Neuronal stem cell (in vitro differentiated cells): ENCODE measurements around the gene ELOVL1. TPM values are rescaled to one million over a fixed set of nuclear protein-coding genes. Genes with fewer than 3 reads are reported as not detected.
"Not testable (repeated sequence)": the region's sequence is repeated elsewhere in the genome, so short reads cannot be mapped to it uniquely, and the experiment has no call there.

Experiments
- DNase-seq: peaks from one replicate; pipeline ENCODE4 v3.0.0-alpha.2; 2013; ENCODE audit warnings: low spot score
- H2AFZ ChIP-seq: one replicate; pipeline ENCODE4 v1.6.1; 2013; ENCODE audit warnings: mild to moderate bottlenecking, low read length, inconsistent platforms
- H2AK5ac ChIP-seq: 2 replicates; pipeline ENCODE4 v1.6.1; 2013; ENCODE audit warnings: low read depth, mild to moderate bottlenecking, inconsistent platforms, low read length, moderate library complexity, mixed read lengths
- H2BK120ac ChIP-seq: 2 replicates; pipeline ENCODE4 v1.6.1; 2013; ENCODE audit warnings: low read depth, mild to moderate bottlenecking, inconsistent platforms, low read length, moderate library complexity, mixed read lengths
- H2BK12ac ChIP-seq: one replicate; pipeline ENCODE4 v1.6.1; 2013; ENCODE audit warnings: low read length, inconsistent platforms
- H2BK15ac ChIP-seq: 2 replicates; pipeline ENCODE4 v1.6.1; 2013; ENCODE audit warnings: mild to moderate bottlenecking, low read length, inconsistent platforms, mixed read lengths
- H2BK5ac ChIP-seq: one replicate; pipeline ENCODE4 v1.6.1; 2013; ENCODE audit warnings: inconsistent platforms, mild to moderate bottlenecking, low read length, moderate library complexity
- H3K14ac ChIP-seq: one replicate; pipeline ENCODE4 v1.6.1; 2013; ENCODE audit warnings: low read length, inconsistent platforms
- H3K18ac ChIP-seq: 2 replicates; pipeline ENCODE4 v1.6.1; 2013; ENCODE audit warnings: low read length, inconsistent platforms
- H3K23ac ChIP-seq: 2 replicates; pipeline ENCODE4 v1.6.1; 2013; ENCODE audit warnings: low read depth, mild to moderate bottlenecking, mixed read lengths, low read length, inconsistent platforms; ENCODE audit not compliant: poor library complexity
- H3K27ac ChIP-seq: replicated peaks from 3 replicates; pipeline ENCODE4 v1.5.1; 2013; ENCODE audit warnings: low read length, inconsistent platforms
- H3K27me3 ChIP-seq, 3 experiments: 2 replicates each; pipeline ENCODE4 v1.6.1; 2013; ENCODE audit warnings: low read length in 3 of 3, mild to moderate bottlenecking in 2 of 3, inconsistent platforms in 1 of 3, low read depth in 1 of 3, mixed read lengths in 1 of 3, moderate library complexity in 1 of 3; ENCODE audit not compliant: control insufficient read depth in 3 of 3, insufficient read depth in 3 of 3
- H3K36me3 ChIP-seq, 2 donors: replicated peaks in 1 of 2; 2 replicates each; pipeline ENCODE4 v1.6.1; 2013; ENCODE audit warnings: low read length in 2 of 2; ENCODE audit not compliant: control insufficient read depth in 2 of 2, insufficient read depth in 2 of 2
- H3K4ac ChIP-seq: 2 replicates; pipeline ENCODE4 v1.6.1; 2013; ENCODE audit warnings: inconsistent platforms, mild to moderate bottlenecking, low read length, moderate library complexity
- H3K4me1 ChIP-seq, 2 donors: 1 replicate in 1 of 2; 2 replicates in 1 of 2; pipeline ENCODE4 v1.6.1; 2013; ENCODE audit warnings: low read length in 2 of 2, low read depth in 1 of 2; ENCODE audit not compliant: control insufficient read depth in 2 of 2, insufficient read depth in 1 of 2
- H3K4me2 ChIP-seq: one replicate; pipeline ENCODE4 v1.6.1; 2013; ENCODE audit warnings: mild to moderate bottlenecking, low read length, inconsistent platforms; ENCODE audit not compliant: insufficient read depth, poor library complexity, severe bottlenecking
- H3K4me3 ChIP-seq, 2 donors: 2 replicates each; pipeline ENCODE4 v1.5.1; 2013; ENCODE audit warnings: low read length in 2 of 2, mild to moderate bottlenecking in 2 of 2, inconsistent platforms in 1 of 2, moderate library complexity in 1 of 2
- H3K79me1 ChIP-seq: one replicate; pipeline ENCODE4 v1.6.1; 2013; ENCODE audit warnings: low read depth, mild to moderate bottlenecking, inconsistent platforms, low read length, moderate library complexity
- H3K9ac ChIP-seq: one replicate; pipeline ENCODE4 v1.6.1; 2013; ENCODE audit warnings: mild to moderate bottlenecking, low read depth, low read length, inconsistent platforms; ENCODE audit not compliant: poor library complexity
- H3K9me3 ChIP-seq, 2 donors: replicated peaks in 1 of 2; 2 replicates each; pipeline versions ENCODE3 to v1.6.1; 2013; ENCODE audit warnings: low read length in 2 of 2, mild to moderate bottlenecking in 2 of 2, inconsistent platforms in 1 of 2, low read depth in 1 of 2, mixed read lengths in 1 of 2, moderate library complexity in 1 of 2; ENCODE audit not compliant: control insufficient read depth in 2 of 2, insufficient read depth in 1 of 2
- H4K8ac ChIP-seq: one replicate; pipeline ENCODE4 v1.6.1; 2013; ENCODE audit warnings: low read depth, mild to moderate bottlenecking, inconsistent platforms, low read length, moderate library complexity
- H4K91ac ChIP-seq: one replicate; pipeline ENCODE4 v1.6.1; 2013; ENCODE audit warnings: low read length, low read depth, mild to moderate bottlenecking, inconsistent platforms; ENCODE audit not compliant: poor library complexity
- WGBS, 2 donors: extraction: QIAGEN DNeasy Blood & Tissue Kit; methylation state at CpG; one replicate each; pipeline ENCODE4 v1.1.7; 2013; ENCODE audit warnings: missing lambda C conversion rate in 2 of 2, mixed read lengths in 1 of 2; ENCODE audit not compliant: insufficient read length in 2 of 2, insufficient replicate concordance in 1 of 2; ENCODE audit errors: extremely low coverage in 2 of 2; 5-methylcytosine and 5-hydroxymethylcytosine counted together
- polyA plus RNA-seq, 2 experiments: library from polyadenylated mRNA; stranded (reverse); fragments of 200-250 nt; gene quantifications; one replicate each; pipeline ENCODE4 v1.2.3, GENCODE V29; 2013

Gene ELOVL1
- polyA plus RNA-seq (2013, experiment 1 of 2) = 16.3 TPM
- 15.7 TPM for polyA plus RNA-seq (2013, experiment 2 of 2)

GRCh38 chr1:43367904-43368645, at the start of gene ELOVL1:
Gene ELOVL1, minus strand, starts transcription at chr1:43368011. Its CDS starts 2,402 bp downstream, at chr1:43365609.
- Histone ChIP-seq H4K91ac (peak within 1 kb of the TSS; percentile 82), H3K23ac (peak within 1 kb of the TSS; percentile 94), H3K4ac (peak within 1 kb of the TSS; percentile 54), H3K27ac (peak within 1 kb of the TSS; percentile 94), H2BK12ac (peak within 1 kb of the TSS; percentile 99), H2BK5ac (peak within 1 kb of the TSS; percentile 82), H2AK5ac (peak within 1 kb of the TSS; percentile 90), H3K9ac (peak within 1 kb of the TSS; percentile 93), H4K8ac (no peak within 1 kb of the TSS), H2BK120ac (no peak within 1 kb of the TSS), H3K18ac (peak within 1 kb of the TSS; percentile 99), H3K14ac (peak within 1 kb of the TSS; percentile 90), H3K4me1 (peaks cover 11 to 28% of the 10 kb centered on the region in 2 donors), H2AFZ (peak within 1 kb of the TSS; percentile 99), H3K4me2 (peak within 1 kb of the TSS; percentile 77), H3K36me3 (peaks cover 17 to 25% of the 10 kb centered on the region in 2 donors), H3K4me3 (peak within 1 kb of the TSS; percentile 77 to 81), H3K9me3 (no peaks in the 10 kb centered on the region), H3K79me1 (peaks cover 4% of the 10 kb centered on the region), H2BK15ac (peak within 1 kb of the TSS; percentile 76), H3K27me3 (no peaks in the 10 kb centered on the region)
- no CpG with 5 or more reads among the region's 58 CpGs for WGBS, 2 donors
- DNase-seq = peak; percentile 83

- Histone ChIP-seq H3K9ac (no peak overlapping the region), H3K14ac (no peak overlapping the region), H3K27ac (no peak overlapping the region), H2AFZ (no peak overlapping the region), H3K4me2 (no peak overlapping the region), H2BK15ac (no peak overlapping the region), H3K79me1 (no peaks in the 10 kb centered on the region), H2BK120ac (no peak overlapping the region), H3K4me1 (no peaks in the 10 kb centered on the region), H2AK5ac (no peak overlapping the region), H2BK12ac (no peak overlapping the region), H2BK5ac (no peak overlapping the region), H3K36me3 (peaks cover 21 to 65% of the 10 kb centered on the region in 2 donors), H4K91ac (no peak overlapping the region), H3K4me3 (no peak overlapping the region), H3K9me3 (no peaks in the 10 kb centered on the region), H3K27me3 (no peaks in the 10 kb centered on the region), H3K18ac (no peak overlapping the region), H3K23ac (no peak overlapping the region), H4K8ac (no peak overlapping the region), H3K4ac (no peak overlapping the region)
- DNase-seq = no peak
- no CpG with 5 or more reads among the region's 5 CpGs for WGBS, 2 donors
These were observed 48.1 kb upstream of the ELOVL1 start for GRCh38 chr1:43415901-43416300.

DNA sequence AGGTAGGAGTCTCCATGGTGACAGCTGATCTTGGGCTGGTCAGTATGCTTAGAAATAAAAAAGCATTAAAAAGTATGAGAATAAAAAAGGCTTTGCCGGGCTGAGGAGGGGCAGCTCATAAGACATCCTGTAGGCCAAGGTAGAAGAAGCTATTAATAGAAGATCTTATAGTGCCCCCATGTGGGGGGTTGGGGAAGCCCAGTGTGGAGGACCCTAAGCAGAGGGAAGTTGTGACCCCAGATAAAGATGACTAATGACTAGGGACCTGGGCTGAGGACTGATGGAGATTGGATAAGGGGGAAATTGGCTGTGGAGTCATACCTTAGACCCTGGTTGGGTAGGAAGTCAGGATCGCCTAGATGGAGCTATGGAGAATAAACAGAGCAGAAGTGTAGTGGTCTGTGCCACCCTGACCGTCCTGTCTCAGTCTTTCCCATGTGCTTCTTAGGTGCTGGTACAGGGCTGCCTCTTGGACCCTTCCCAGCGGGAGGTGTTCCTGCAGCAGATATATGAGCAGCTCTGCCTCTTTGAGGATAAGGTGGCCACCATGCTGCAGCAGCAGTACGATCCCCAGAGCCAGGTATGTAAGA, 46.9 kb upstream of the ELOVL1 start:
- H3K36me3 ChIP-seq = peaks cover 12 to 54% of the 10 kb centered on the region in 2 donors
- no peak overlapping the region for H2BK5ac ChIP-seq
- no peak overlapping the region for H4K8ac ChIP-seq
- no peak overlapping the region for H2AFZ ChIP-seq
- H3K27ac ChIP-seq = no peak overlapping the region
- no peak overlapping the region for H4K91ac ChIP-seq
- no peaks in the 10 kb centered on the region for H3K4me1 ChIP-seq
- H2BK15ac ChIP-seq = no peak overlapping the region
- H3K14ac ChIP-seq = no peak overlapping the region
- H3K4me2 ChIP-seq = no peak overlapping the region
- no peak overlapping the region for H2AK5ac ChIP-seq
- H3K9ac ChIP-seq = no peak overlapping the region
- no peak overlapping the region for H3K18ac ChIP-seq
- no peaks in the 10 kb centered on the region for H3K9me3 ChIP-seq
- no peak overlapping the region for H2BK12ac ChIP-seq
- H2BK120ac ChIP-seq = no peak overlapping the region
- no peaks in the 10 kb centered on the region for H3K27me3 ChIP-seq
- no peak overlapping the region for H3K23ac ChIP-seq
- H3K79me1 ChIP-seq = no peaks in the 10 kb centered on the region
- H3K4ac ChIP-seq = no peak overlapping the region
- DNase-seq = peak; percentile 62
- WGBS, 2 donors = no CpG with 5 or more reads among the region's 5 CpGs
- H3K4me3 ChIP-seq = peak overlapping the region in 1 of 2 donors; percentile 27

- H3K23ac ChIP-seq, H3K4me3 ChIP-seq, H3K18ac ChIP-seq, H3K4ac ChIP-seq, DNase-seq, H4K91ac ChIP-seq, H4K8ac ChIP-seq, H2BK12ac ChIP-seq, H2AK5ac ChIP-seq, H3K27ac ChIP-seq, H3K4me2 ChIP-seq, H2BK15ac ChIP-seq, H3K4me1 ChIP-seq, H3K9ac ChIP-seq, H2AFZ ChIP-seq, H3K79me1 ChIP-seq, H3K9me3 ChIP-seq, H3K27me3 ChIP-seq, H3K14ac ChIP-seq, H2BK5ac ChIP-seq, H2BK120ac ChIP-seq: not testable (repeated sequence)
- WGBS, 2 donors = no CpG with 5 or more reads among the region's 1 CpG
- peaks cover 5 to 52% of the 10 kb centered on the region in 2 donors for H3K36me3 ChIP-seq
These were observed 45.6 kb upstream of the ELOVL1 start for GRCh38 chr1:43413426-43413825.
